Smooth muscle cell (in vitro differentiated cells): Measurements from ENCODE around the gene SULT4A1. TPM values are rescaled to one million over a fixed set of nuclear protein-coding genes. Genes with fewer than 3 reads are reported as not detected.

Source experiments
- DNase-seq: peaks from one replicate; lab custom pipeline; 2025; ENCODE audit not compliant: unreplicated experiment; lab: John Stamatoyannopoulos, UW
- H2AFZ ChIP-seq: fragments of 200-600 bp; sonication (generic); 2 replicates; pipeline ENCODE4 v1.6.0; 2016; ENCODE audit warnings: antibody characterized with exemption, low read depth, mild to moderate bottlenecking
- H3F3A ChIP-seq: fragments of 200-600 bp; sonication (generic); 2 replicates; pipeline ENCODE4 v1.6.0; 2017; ENCODE audit warnings: antibody characterized with exemption, low read depth
- H3K27ac ChIP-seq: fragments of 200-600 bp; sonication (generic); 2 replicates; pipeline ENCODE4 v1.5.1; 2016; ENCODE audit warnings: low read depth, mild to moderate bottlenecking
- H3K27me3 ChIP-seq: fragments of 200-600 bp; sonication (generic); 2 replicates; pipeline ENCODE4 v1.6.1; 2016; ENCODE audit warnings: low read depth, mild to moderate bottlenecking
- H3K36me3 ChIP-seq: fragments of 200-600 bp; sonication (generic); 2 replicates; pipeline ENCODE4 v1.5.1; 2016; ENCODE audit warnings: low read depth
- H3K4me1 ChIP-seq: fragments of 200-600 bp; sonication (generic); 2 replicates; pipeline ENCODE4 v1.5.1; 2016; ENCODE audit warnings: low read depth
- H3K4me2 ChIP-seq: fragments of 200-600 bp; sonication (generic); 2 replicates; pipeline ENCODE4 v1.6.0; 2016; ENCODE audit warnings: mild to moderate bottlenecking
- H3K4me3 ChIP-seq: fragments of 200-600 bp; sonication (generic); 2 replicates; pipeline ENCODE4 v1.5.1; 2016; ENCODE audit warnings: mild to moderate bottlenecking
- H3K79me2 ChIP-seq: fragments of 200-600 bp; sonication (generic); 2 replicates; pipeline ENCODE4 v1.6.0; 2016; ENCODE audit warnings: low read depth, mild to moderate bottlenecking
- H3K9ac ChIP-seq: fragments of 200-600 bp; sonication (generic); 2 replicates; pipeline ENCODE4 v1.6.0; 2016; ENCODE audit warnings: low read depth
- H3K9me3 ChIP-seq: fragments of 200-600 bp; sonication (generic); replicated peaks from 2 replicates; pipeline ENCODE4 v1.5.1; 2016; ENCODE audit warnings: low read depth
- H4K20me1 ChIP-seq: fragments of 200-600 bp; sonication (generic); 2 replicates; pipeline ENCODE4 v1.6.0; 2016; ENCODE audit warnings: low read depth
- WGBS: methylation state at CpG from one replicate; pipeline ENCODE4 v1.1.7; 2016; ENCODE audit warnings: low lambda C conversion rate; 5-methylcytosine and 5-hydroxymethylcytosine counted together
- polyA plus RNA-seq: library from polyadenylated mRNA; unstranded; fragments of >200 nt; fragmentation: Nextera tagmentation; extraction: Ambion mirVana; gene quantifications from 2 replicates; pipeline ENCODE4 v1.2.1, GENCODE V29; 2016
- total RNA-seq: library from RNA; depleted of rRNA; stranded (reverse); fragments of >200 nt; gene quantifications from 2 replicates; pipeline ENCODE4 v1.2.3, GENCODE V29; 2014
- TF ChIP-seq, protein P1 (sequence below): fragments of 200-600 bp; sonication (generic); IDR thresholded peaks from 2 replicates; pipeline ENCODE4 v1.5.1; 2017; ENCODE audit warnings: borderline replicate concordance, mild to moderate bottlenecking, antibody characterized with exemption; ENCODE audit not compliant: insufficient read depth, poor library complexity, severe bottlenecking

Gene SULT4A1
- total and polyA plus RNA-seq, 2 experiments from 2014 or later: 2.7 to 4.9 TPM

DNA sequence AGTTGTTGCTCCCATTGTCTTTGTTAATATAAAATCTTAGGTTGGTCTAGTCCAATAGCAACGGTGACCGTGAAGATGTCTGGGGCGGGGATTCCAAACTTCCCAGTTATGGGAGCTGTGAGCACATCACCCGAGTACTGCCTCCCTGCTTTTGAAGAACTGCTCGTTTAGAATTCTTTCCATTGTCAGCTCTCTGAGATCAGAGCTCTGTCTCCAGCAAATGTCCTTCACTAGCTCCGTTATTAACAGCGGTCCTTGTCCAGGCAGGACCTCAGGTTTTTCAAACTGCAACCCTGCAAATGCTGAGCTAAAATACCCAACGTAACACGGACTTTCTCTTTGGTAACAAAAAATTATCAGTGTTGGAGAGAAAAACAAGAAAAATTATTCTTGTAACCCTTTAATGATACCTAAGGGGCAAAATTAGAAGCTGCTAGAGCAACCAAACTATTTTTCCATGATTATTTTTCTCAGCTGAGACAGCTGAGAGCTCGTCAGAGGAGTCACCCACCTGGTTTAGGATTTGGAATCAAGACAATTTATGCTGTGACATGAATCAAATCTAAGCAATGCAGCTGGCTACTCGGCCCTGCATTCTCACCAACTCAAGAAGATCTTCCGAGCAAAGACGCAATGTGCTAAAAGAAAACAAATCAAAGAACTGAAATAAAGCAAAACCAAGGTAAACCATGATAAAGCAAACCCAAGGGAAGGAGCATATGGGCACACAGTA lies 35.1 kb downstream of the SULT4A1 start:
- peaks cover 7% of the 10 kb centered on the region for H3K4me1 ChIP-seq
- DNase-seq: no peak
- no peaks in the 10 kb centered on the region for H3K27me3 ChIP-seq
- H3K4me3 ChIP-seq: peak overlapping the region; percentile 30
- TF ChIP-seq, protein P1, sequence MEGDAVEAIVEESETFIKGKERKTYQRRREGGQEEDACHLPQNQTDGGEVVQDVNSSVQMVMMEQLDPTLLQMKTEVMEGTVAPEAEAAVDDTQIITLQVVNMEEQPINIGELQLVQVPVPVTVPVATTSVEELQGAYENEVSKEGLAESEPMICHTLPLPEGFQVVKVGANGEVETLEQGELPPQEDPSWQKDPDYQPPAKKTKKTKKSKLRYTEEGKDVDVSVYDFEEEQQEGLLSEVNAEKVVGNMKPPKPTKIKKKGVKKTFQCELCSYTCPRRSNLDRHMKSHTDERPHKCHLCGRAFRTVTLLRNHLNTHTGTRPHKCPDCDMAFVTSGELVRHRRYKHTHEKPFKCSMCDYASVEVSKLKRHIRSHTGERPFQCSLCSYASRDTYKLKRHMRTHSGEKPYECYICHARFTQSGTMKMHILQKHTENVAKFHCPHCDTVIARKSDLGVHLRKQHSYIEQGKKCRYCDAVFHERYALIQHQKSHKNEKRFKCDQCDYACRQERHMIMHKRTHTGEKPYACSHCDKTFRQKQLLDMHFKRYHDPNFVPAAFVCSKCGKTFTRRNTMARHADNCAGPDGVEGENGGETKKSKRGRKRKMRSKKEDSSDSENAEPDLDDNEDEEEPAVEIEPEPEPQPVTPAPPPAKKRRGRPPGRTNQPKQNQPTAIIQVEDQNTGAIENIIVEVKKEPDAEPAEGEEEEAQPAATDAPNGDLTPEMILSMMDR: no peak
- peak overlapping the region; percentile 17 for H2AFZ ChIP-seq
- H3K36me3 ChIP-seq: no peaks in the 10 kb centered on the region
- H4K20me1 ChIP-seq: no peaks in the 10 kb centered on the region
- peak overlapping the region; percentile 81 for H3K4me2 ChIP-seq
- no peaks in the 10 kb centered on the region for H3K79me2 ChIP-seq
- WGBS: 41% methylated on average over 13 of the region's 13 CpGs
- peak overlapping the region; percentile 52 for H3K9ac ChIP-seq
- H3F3A ChIP-seq: peaks cover 19% of the 10 kb centered on the region
- no peaks in the 10 kb centered on the region for H3K9me3 ChIP-seq
- peak overlapping the region; percentile 89 for H3K27ac ChIP-seq

DNA sequence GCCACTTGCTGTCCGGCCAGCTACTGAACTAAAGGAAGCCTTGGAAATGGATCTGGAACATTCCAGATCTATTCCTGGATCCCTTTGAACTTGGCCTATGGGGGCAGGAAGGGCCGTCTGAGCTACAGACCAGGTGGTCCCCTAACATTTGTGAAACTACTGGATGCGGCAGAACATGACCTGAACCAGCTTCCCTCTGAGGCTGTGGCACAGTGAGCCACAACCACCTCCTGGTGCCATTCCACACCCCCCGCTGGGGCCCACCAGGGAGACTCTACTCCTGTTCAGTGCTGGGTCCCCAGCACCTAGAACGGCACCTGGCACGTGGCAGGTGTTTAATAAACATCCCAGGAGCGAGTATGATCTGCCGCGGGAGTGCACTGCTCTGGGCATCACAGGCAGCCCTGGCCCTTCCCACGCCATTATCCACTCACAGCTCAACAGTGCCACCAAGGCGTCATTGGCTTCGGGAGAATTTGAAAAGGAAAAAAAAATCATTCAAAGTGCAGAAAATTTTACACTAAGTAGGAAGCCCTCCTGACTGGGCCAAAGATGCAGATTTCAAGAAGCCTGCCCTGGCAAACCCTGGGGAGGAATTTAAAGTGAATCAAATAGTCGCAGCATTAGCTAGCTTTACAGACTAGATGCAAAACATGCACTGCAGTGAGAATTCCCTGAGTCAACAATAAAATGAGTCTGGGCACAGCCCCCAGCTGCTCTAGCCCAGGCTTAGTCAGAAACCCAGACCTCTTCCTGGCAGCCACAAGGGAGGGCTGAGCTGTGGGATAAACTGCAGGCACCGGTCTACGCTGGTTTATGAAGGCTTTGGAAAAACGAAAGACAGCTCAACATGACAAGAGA lies 35.9 kb downstream of the SULT4A1 start:
- H3K9ac ChIP-seq: peak overlapping the region; percentile 52
- WGBS: 41% methylated on average over 16 of the region's 16 CpGs
- no peaks in the 10 kb centered on the region for H4K20me1 ChIP-seq
- H3K4me1 ChIP-seq: peaks cover 7% of the 10 kb centered on the region
- peak overlapping the region; percentile 30 for H3K4me3 ChIP-seq
- DNase-seq: peak; percentile 40
- H3K4me2 ChIP-seq: peak overlapping the region; percentile 81
- H3K27me3 ChIP-seq: no peaks in the 10 kb centered on the region
- H3F3A ChIP-seq: peaks cover 19% of the 10 kb centered on the region
- peak overlapping the region; percentile 89 for H3K27ac ChIP-seq
- no peaks in the 10 kb centered on the region for H3K9me3 ChIP-seq
- TF ChIP-seq, protein P1: peak; percentile 34
- H3K79me2 ChIP-seq: no peaks in the 10 kb centered on the region
- no peaks in the 10 kb centered on the region for H3K36me3 ChIP-seq
- peak overlapping the region; percentile 17 for H2AFZ ChIP-seq

DNA sequence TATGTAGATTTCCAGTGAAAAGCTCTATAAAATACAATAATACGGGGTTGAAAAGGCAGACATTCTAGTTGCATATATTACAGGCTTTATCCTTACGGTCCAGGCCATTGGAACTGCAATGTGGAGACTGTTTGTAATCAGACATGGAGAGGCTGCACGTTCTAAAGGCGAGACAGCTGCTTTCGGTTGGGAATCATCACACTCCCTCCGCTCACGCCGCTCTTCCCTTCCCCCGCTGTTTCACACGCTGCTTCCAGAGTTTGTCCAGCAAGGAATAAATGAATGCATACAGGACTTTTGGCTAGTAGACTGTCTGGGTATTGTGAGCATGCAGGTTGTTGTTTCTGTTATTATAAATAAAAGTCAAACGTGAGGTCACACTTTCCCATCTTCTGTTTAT lies 36.7 kb downstream of the SULT4A1 start:
- no peak overlapping the region for H3K4me3 ChIP-seq
- H3K9me3 ChIP-seq: no peaks in the 10 kb centered on the region
- H3K27ac ChIP-seq: peak overlapping the region; percentile 89
- H3K79me2 ChIP-seq: no peaks in the 10 kb centered on the region
- H3K27me3 ChIP-seq: no peaks in the 10 kb centered on the region
- no peak overlapping the region for H3K9ac ChIP-seq
- TF ChIP-seq, protein P1: no peak
- no peak for DNase-seq
- peaks cover 7% of the 10 kb centered on the region for H3K4me1 ChIP-seq
- 71% methylated on average over 11 of the region's 11 CpGs for WGBS
- peaks cover 19% of the 10 kb centered on the region for H3F3A ChIP-seq
- H4K20me1 ChIP-seq: no peaks in the 10 kb centered on the region
- H2AFZ ChIP-seq: no peak overlapping the region
- peak overlapping the region; percentile 81 for H3K4me2 ChIP-seq
- no peaks in the 10 kb centered on the region for H3K36me3 ChIP-seq
